K562 (cell line): Measurements from ENCODE around the gene TTLL11. TPM values are rescaled to one million over a fixed set of nuclear protein-coding genes. Genes with fewer than 3 reads are reported as not detected.

Source experiments
- ATAC-seq: fragments of 200-7000 bp; cut with Tn5 transposase; 3 replicates; pipeline ENCODE4 v1.9.1; 2020; ENCODE audit warnings: moderate library complexity
- BruUV-seq: library from RNA; stranded (reverse); fragments of 400-500 nt; replicated peaks from 2 replicates; lab custom pipeline; 2021; lab: Mats Ljungman, UMichigan
- CTCF ChIA-PET: fragments of 300-600 bp; formaldehyde crosslinking; extraction: SDS; loops from one replicate; lab custom pipeline; 2021; ENCODE audit warnings: low intra/inter-chr PET ratio; lab: Yijun Ruan, JAX
- POLR2A ChIA-PET: fragments of 300-600, 350-650 bp; sonication (Branson Sonifier 250); formaldehyde crosslinking; extraction: SDS; loops from one replicate; lab custom pipeline; 2021; ENCODE audit warnings: antibody characterized with exemption, inconsistent platforms; lab: Yijun Ruan, JAX
- DNase-seq, 4 experiments: peaks; one replicate each; pipeline versions ENCODE4 v3.0.0 to v3.0.0-alpha.2; 2011 to 2018; ENCODE audit warnings: low spot score in 3 of 4, mixed read lengths in 3 of 4; ENCODE audit errors: extremely low read depth in 1 of 4
- FAIRE-seq: peaks from 2 replicates; lab custom pipeline; 2011; peaks lifted over from hg19 to GRCh38; lab: Jason Lieb, UNC
- H2AFZ ChIP-seq: 2 replicates; pipeline ENCODE4 v1.6.0; 2011; ENCODE audit warnings: low read depth, low read length, control low read depth, inconsistent platforms
- H3K27ac ChIP-seq: fragments of 200-600 bp; 3 replicates; pipeline ENCODE4 v1.8.0; 2011; ENCODE audit warnings: low read depth, mild to moderate bottlenecking, control low read depth, inconsistent platforms, low read length, moderate library complexity, mixed read lengths; ENCODE audit errors: extremely low read depth
- H3K27me3 ChIP-seq, 2 experiments: fragments of 300-600 bp in 1 of 2; 2 replicates in 1 of 2; 3 replicates in 1 of 2; pipeline versions ENCODE4 v1.6.0 to v1.8.0; 2011; ENCODE audit warnings: inconsistent platforms in 2 of 2, low read length in 2 of 2, mild to moderate bottlenecking in 1 of 2, mixed read lengths in 1 of 2, moderate library complexity in 1 of 2; ENCODE audit not compliant: control insufficient read depth in 2 of 2, insufficient read depth in 2 of 2
- H3K36me3 ChIP-seq: fragments of 300-600 bp; 3 replicates; pipeline ENCODE4 v1.8.0; 2011; ENCODE audit warnings: mild to moderate bottlenecking, low read length, inconsistent platforms; ENCODE audit not compliant: control insufficient read depth, insufficient read depth
- H3K4me1 ChIP-seq, 2 experiments: fragments of 200-600 bp in 1 of 2; replicated peaks in 1 of 2; 2 replicates in 1 of 2; 3 replicates in 1 of 2; pipeline versions ENCODE4 v1.5.1 to v1.8.0; 2011; ENCODE audit warnings: inconsistent platforms in 2 of 2, low read length in 2 of 2, mild to moderate bottlenecking in 1 of 2, mixed read lengths in 1 of 2, moderate library complexity in 1 of 2; ENCODE audit not compliant: control insufficient read depth in 2 of 2, insufficient read depth in 2 of 2
- H3K4me2 ChIP-seq: 2 replicates; pipeline ENCODE4 v1.6.1; 2011; ENCODE audit warnings: low read length, control low read depth, inconsistent platforms, mixed read lengths; ENCODE audit not compliant: insufficient read depth
- H3K4me3 ChIP-seq: fragments of 200-600 bp; sonication (generic), shearing (Covaris generic); 2 replicates; pipeline ENCODE4 v1.5.1; 2016; ENCODE audit warnings: control low read depth, inconsistent platforms
- H3K79me2 ChIP-seq: fragments of 200-600 bp; 3 replicates; pipeline ENCODE4 v1.8.0; 2011; ENCODE audit warnings: low read length, inconsistent platforms; ENCODE audit not compliant: control insufficient read depth, insufficient read depth
- H3K9ac ChIP-seq, 2 experiments: 2 replicates each; pipeline versions ENCODE4 v1.6.0 to v1.6.1; 2011; ENCODE audit warnings: low read depth in 2 of 2, low read length in 2 of 2, control low read depth in 1 of 2, inconsistent platforms in 1 of 2, mild to moderate bottlenecking in 1 of 2, mixed read lengths in 1 of 2; ENCODE audit not compliant: insufficient read depth in 1 of 2
- H3K9me1 ChIP-seq: one replicate; pipeline ENCODE4 v1.6.0; 2011; ENCODE audit warnings: inconsistent platforms, mild to moderate bottlenecking, low read length, moderate library complexity; ENCODE audit not compliant: control insufficient read depth, insufficient read depth
- H3K9me3 ChIP-seq: replicated peaks from 2 replicates; pipeline ENCODE4 v1.5.1; 2011; ENCODE audit warnings: low read depth, low read length, inconsistent platforms; ENCODE audit not compliant: control insufficient read depth, insufficient read depth
- H4K20me1 ChIP-seq: replicated peaks from 2 replicates; pipeline ENCODE4 v1.6.1; 2011; ENCODE audit warnings: low read length, inconsistent platforms, mixed read lengths; ENCODE audit not compliant: control insufficient read depth, insufficient read depth
- ATF4 ChIP-seq: fragments of 450-650 bp; formaldehyde crosslinking; IDR thresholded peaks from 2 replicates; pipeline ENCODE4 v1.4.0; 2022; ENCODE audit warnings: mild to moderate bottlenecking, moderate library complexity
- BRD4 ChIP-seq: fragments of 200-600 bp; sonication (generic); IDR thresholded peaks from 2 replicates; pipeline ENCODE4 v1.6.1; 2017; ENCODE audit warnings: inconsistent platforms
- IRF1 ChIP-seq: sonication (generic); formaldehyde crosslinking; IDR thresholded peaks from 2 replicates; pipeline ENCODE4 v1.8.0; 2022; ENCODE audit warnings: missing genetic modification reagents, mild to moderate bottlenecking, borderline replicate concordance
- TSC22D4 ChIP-seq: fragments of 450-650 bp; IDR thresholded peaks from 2 replicates; pipeline ENCODE4 v1.6.1; 2016; ENCODE audit warnings: missing genetic modification characterization, missing biosample characterization, control low read depth
- WGBS: fragments of 100-300 bp; shearing (Covaris generic); methylation state at CpG from one replicate; pipeline ENCODE4 v1.1.6; 2016; ENCODE audit warnings: low coverage, mixed read lengths; ENCODE audit not compliant: insufficient coverage; ENCODE audit errors: missing lambda C conversion rate; 5-methylcytosine and 5-hydroxymethylcytosine counted together
- in situ Hi-C: fragments of 300-500 bp; cut with MboI; formaldehyde crosslinking; loops from 4 replicates; pipeline ENCODE4 v1.15.0; 2018; ENCODE audit warnings: inconsistent platforms, mixed read lengths
- intact Hi-C: fragments of 100-400 bp; cut with micrococcal nuclease; formaldehyde crosslinking; loops from 2 replicates; pipeline ENCODE4 v1.14.2; 2022
- polyA plus RNA-seq, 8 experiments: library from polyadenylated mRNA; depleted of rRNA in 4 of 8; stranded (reverse) in 5 of 8; unstranded in 3 of 8; fragments of >200 nt; fragmentation: Nextera tagmentation in 2 of 8; fragmentation: Illumina TruSeq in 1 of 8; extraction: Ambion mirVana in 2 of 8; extraction: Trizol in 1 of 8; gene quantifications; 2 replicates each; pipeline versions ENCODE4 v1.2.1 to v1.2.3, GENCODE V29; 2011 to 2014; ENCODE audit warnings: inconsistent platforms in 1 of 8, missing spikeins in 1 of 8
- total RNA-seq, 7 experiments: library from RNA; depleted of rRNA in 6 of 7; stranded (reverse); fragments of >200 nt in 6 of 7; fragmentation: Illumina TruSeq in 2 of 7; extraction: Trizol in 2 of 7; gene quantifications; 2 replicates each; pipeline versions ENCODE4 v1.2.1 to v1.2.3, GENCODE V29; 2011 to 2021; ENCODE audit warnings: low replicate concordance in 1 of 7
- TF ChIP-seq, protein P1 (sequence below): fragments of 250-450 bp; sonication (Bioruptor Pico); IDR thresholded peaks from 2 replicates; pipeline ENCODE4 v1.4.0; 2020
- TF ChIP-seq, protein P2 (sequence below): fragments of 450-650 bp; formaldehyde crosslinking; conservative IDR thresholded peaks from 2 replicates; pipeline ENCODE4 v1.4.0; 2022; ENCODE audit warnings: mild to moderate bottlenecking, missing genetic modification characterization

Gene TTLL11
- total and polyA plus RNA-seq, 9 of the 15 experiments (the other 6 are each of a cell fraction or from before 2014, with no cell fraction given), result 0.83 to 4.4 (median 2.7) TPM

DNA sequence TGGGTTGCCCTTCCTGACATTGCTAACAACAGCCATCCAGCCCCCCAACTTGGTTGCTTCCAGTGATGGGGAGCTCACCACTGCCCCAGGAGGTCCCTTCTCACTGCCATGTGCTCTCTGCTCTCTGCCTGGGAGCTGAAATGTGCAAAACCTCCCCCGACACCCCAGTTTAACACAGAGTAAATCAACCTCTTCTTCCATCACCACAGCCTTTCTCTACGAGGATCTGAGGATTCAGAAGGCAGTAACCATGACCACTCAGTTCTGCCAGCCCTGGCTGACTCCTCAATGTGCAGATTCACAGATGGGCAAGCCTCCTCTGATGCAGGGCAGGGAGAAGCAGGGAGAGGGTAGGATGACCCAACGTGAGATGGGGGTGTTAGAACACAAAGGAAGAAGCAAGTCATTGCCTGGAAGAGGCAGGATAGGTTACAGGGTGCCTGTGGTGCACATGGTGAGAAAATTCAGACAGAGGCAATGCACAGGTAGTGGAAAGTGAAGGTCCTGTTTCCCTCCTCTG, 256.7 kb downstream of the TTLL11 start:
- H3K9me3 ChIP-seq, result no peaks in the 10 kb centered on the region
- no peak overlapping the region for H3K4me3 ChIP-seq
- H3K4me1 ChIP-seq, result no peaks in the 10 kb centered on the region
- ChIA-PET POLR2A (no interaction called here), CTCF (no interaction called here)
- no peak overlapping the region for H3K9ac ChIP-seq
- ATAC-seq, result no peak
- H3K9me1 ChIP-seq, result no peaks in the 10 kb centered on the region
- 0% methylated on average over 3 of the region's 3 CpGs for WGBS
- no peak for FAIRE-seq
- H3K27me3 ChIP-seq, result peaks cover 8 to 60% of the 10 kb centered on the region in 2 experiments
- H3K4me2 ChIP-seq, result no peak overlapping the region
- DNase-seq, result no peak
- no peak overlapping the region for H3K27ac ChIP-seq
- no TSS peak for BruUV-seq
- TF ChIP-seq, protein P1, sequence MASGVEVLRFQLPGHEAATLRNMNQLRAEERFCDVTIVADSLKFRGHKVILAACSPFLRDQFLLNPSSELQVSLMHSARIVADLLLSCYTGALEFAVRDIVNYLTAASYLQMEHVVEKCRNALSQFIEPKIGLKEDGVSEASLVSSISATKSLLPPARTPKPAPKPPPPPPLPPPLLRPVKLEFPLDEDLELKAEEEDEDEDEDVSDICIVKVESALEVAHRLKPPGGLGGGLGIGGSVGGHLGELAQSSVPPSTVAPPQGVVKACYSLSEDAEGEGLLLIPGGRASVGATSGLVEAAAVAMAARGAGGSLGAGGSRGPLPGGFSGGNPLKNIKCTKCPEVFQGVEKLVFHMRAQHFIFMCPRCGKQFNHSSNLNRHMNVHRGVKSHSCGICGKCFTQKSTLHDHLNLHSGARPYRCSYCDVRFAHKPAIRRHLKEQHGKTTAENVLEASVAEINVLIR, result no peak
- TF ChIP-seq IRF1 (CRISPR knock-in tag) (no peak), TSC22D4 (tag) (no peak), BRD4 (no peak), ATF4 (CRISPR knock-in tag) (no peak)
- TF ChIP-seq, protein P2, sequence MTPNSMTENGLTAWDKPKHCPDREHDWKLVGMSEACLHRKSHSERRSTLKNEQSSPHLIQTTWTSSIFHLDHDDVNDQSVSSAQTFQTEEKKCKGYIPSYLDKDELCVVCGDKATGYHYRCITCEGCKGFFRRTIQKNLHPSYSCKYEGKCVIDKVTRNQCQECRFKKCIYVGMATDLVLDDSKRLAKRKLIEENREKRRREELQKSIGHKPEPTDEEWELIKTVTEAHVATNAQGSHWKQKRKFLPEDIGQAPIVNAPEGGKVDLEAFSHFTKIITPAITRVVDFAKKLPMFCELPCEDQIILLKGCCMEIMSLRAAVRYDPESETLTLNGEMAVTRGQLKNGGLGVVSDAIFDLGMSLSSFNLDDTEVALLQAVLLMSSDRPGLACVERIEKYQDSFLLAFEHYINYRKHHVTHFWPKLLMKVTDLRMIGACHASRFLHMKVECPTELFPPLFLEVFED (CRISPR knock-in tag), result no peak
- in situ Hi-C loops, result no loop called here
- no peaks in the 10 kb centered on the region for H3K79me2 ChIP-seq
- H4K20me1 ChIP-seq, result no peaks in the 10 kb centered on the region
- no peaks in the 10 kb centered on the region for H3K36me3 ChIP-seq
- intact Hi-C loops, result no loop called here
- H2AFZ ChIP-seq, result no peak overlapping the region
